ENCODE data around the gene NFX1.
"Not testable (repeated sequence)": the region's sequence is repeated elsewhere in the genome, so short reads cannot be mapped to it uniquely, and the experiment has no call there.

NFX1 gene

GRCh38 chr9:33331377-33331891, 41.1 kb downstream of the NFX1 start:
- TF ChIP-seq CTCF (IDR thresholded peaks at IDR 0.05; ENCODE audit: low read depth, low read length, missing control alignments) = no peak
- DNase-seq (ENCODE audit: extremely low read depth, low read depth) = no peak
- no peak overlapping the region for H3K4me3 ChIP-seq (replicated peaks; ENCODE audit: low read depth, low read length)

GRCh38 chr9:33332011-33332410, 41.7 kb downstream of the NFX1 start:
- no peak for TF ChIP-seq CTCF (IDR thresholded peaks at IDR 0.05; ENCODE audit: low read depth, low read length, missing control alignments)
- H3K4me3 ChIP-seq (replicated peaks; ENCODE audit: low read depth, low read length) = no peak overlapping the region
- no peak for DNase-seq (ENCODE audit: extremely low read depth, low read depth)

- H3K4me3 ChIP-seq (replicated peaks; ENCODE audit: low read depth, low read length); DNase-seq (ENCODE audit: extremely low read depth, low read depth): not testable (repeated sequence)
Measured at GRCh38 chr9:33332956-33333355, 42.6 kb downstream of the NFX1 start.

- no peak overlapping the region for H3K4me3 ChIP-seq (replicated peaks; ENCODE audit: low read depth, low read length)
- no peak for TF ChIP-seq CTCF (IDR thresholded peaks at IDR 0.05; ENCODE audit: low read depth, low read length, missing control alignments)
- no peak for DNase-seq (ENCODE audit: extremely low read depth, low read depth)
Measured at GRCh38 chr9:33340186-33340585, 49.9 kb downstream of the NFX1 start.

GRCh38 chr9:33341182-33341581, 50.9 kb downstream of the NFX1 start:
- DNase-seq (ENCODE audit: extremely low read depth, low read depth) = no peak
- no peak for TF ChIP-seq CTCF (IDR thresholded peaks at IDR 0.05; ENCODE audit: low read depth, low read length, missing control alignments)
- no peak overlapping the region for H3K4me3 ChIP-seq (replicated peaks; ENCODE audit: low read depth, low read length)

GRCh38 chr9:33344145-33344544, 53.8 kb downstream of the NFX1 start:
- no peak for TF ChIP-seq CTCF (IDR thresholded peaks at IDR 0.05; ENCODE audit: low read depth, low read length, missing control alignments)
- DNase-seq (ENCODE audit: extremely low read depth, low read depth) = no peak
- H3K4me3 ChIP-seq (replicated peaks; ENCODE audit: low read depth, low read length) = no peak overlapping the region

- DNase-seq (ENCODE audit: extremely low read depth, low read depth) = no peak
- TF ChIP-seq CTCF (IDR thresholded peaks at IDR 0.05; ENCODE audit: low read depth, low read length, missing control alignments) = no peak
Measured at GRCh38 chr9:33346564-33346963, 56.2 kb downstream of the NFX1 start.

More at GRCh38 chr9:33346564-33346963, 56.2 kb downstream of the NFX1 start:
- no peak overlapping the region for H3K4me3 ChIP-seq (replicated peaks; ENCODE audit: low read depth, low read length)

Measured in HFF-Myc (cell line).